ENCODE results near the gene ZNF385C. TPM values are rescaled to one million over a fixed set of nuclear protein-coding genes. Genes with fewer than 3 reads are reported as not detected.

Gene ZNF385C
- polyA plus RNA-seq, 1 donor (not counting 4 experiments of a cell fraction or from before 2014, with no cell fraction given) = 0.09 TPM

- Histone ChIP-seq H3K4me2 (ENCODE audit: control insufficient read depth, extremely low read depth, insufficient read depth, low read depth, low read length) (no peak overlapping the region), H3K27ac (ENCODE audit: control insufficient read depth, insufficient read depth, low read length) (no peak overlapping the region), H2AFZ (ENCODE audit: control insufficient read depth, low read length) (no peak overlapping the region), H3K9me1 (ENCODE audit: control insufficient read depth, extremely low read depth, insufficient read depth, low read length) (no peaks in the 10 kb centered on the region), H3K27me3 (ENCODE audit: control insufficient read depth, extremely low read depth, insufficient read depth, low read length) (peaks cover 32% of the 10 kb centered on the region), H3K9me3 (ENCODE audit: control insufficient read depth, low read depth, low read length) (no peaks in the 10 kb centered on the region), H3K4me1 (ENCODE audit: control insufficient read depth, extremely low read depth, insufficient read depth, low read length) (no peaks in the 10 kb centered on the region), H3K79me2 (ENCODE audit: control insufficient read depth, insufficient read depth, low read length) (no peaks in the 10 kb centered on the region), H3K36me3 (ENCODE audit: control insufficient read depth in 2 of 2, extremely low read depth in 1 of 2, insufficient read depth in 2 of 2, low read length in 2 of 2) (no peaks in the 10 kb centered on the region), H3K4me3 (ENCODE audit: control insufficient read depth in 2 of 3, extremely low read depth in 1 of 3, insufficient read depth in 2 of 3, low read depth in 1 of 3, low read length in 3 of 3) (no peak overlapping the region), H3K9ac (ENCODE audit: control insufficient read depth, extremely low read depth, insufficient read depth, low read length) (no peak overlapping the region), H4K20me1 (ENCODE audit: control insufficient read depth, extremely low read depth, insufficient read depth, low read length) (no peaks in the 10 kb centered on the region)
- TF ChIP-seq EZH2 (IDR thresholded peaks at IDR 0.05; ENCODE audit: low read length) (no peak), CTCF (optimal IDR thresholded peaks at IDR 0.05 in 1 of 3, IDR thresholded peaks at IDR 0.05 in 1 of 3, conservative IDR thresholded peaks at IDR 0.05 in 1 of 3; ENCODE audit: extremely low read depth in 1 of 3, insufficient read depth in 2 of 3, low read length in 3 of 3) (no peak)
- FAIRE-seq = no peak
- dilution Hi-C loops (cut with MboI; ENCODE audit: extremely low pct_ligation_motif_present, low sequenced_read_pairs) = no loop called here
- no peak for DNase-seq (ENCODE audit: low read depth, low spot score)
Measured at GRCh38 chr17:42075789-42076188, 22.5 kb downstream of the ZNF385C start.

- no peak overlapping the region for H3K9ac ChIP-seq (ENCODE audit: control insufficient read depth, extremely low read depth, insufficient read depth, low read length)
- H3K4me2 ChIP-seq (ENCODE audit: control insufficient read depth, extremely low read depth, insufficient read depth, low read depth, low read length) = no peak overlapping the region
- H3K9me3 ChIP-seq (ENCODE audit: control insufficient read depth, low read depth, low read length) = no peaks in the 10 kb centered on the region
- H3K27ac ChIP-seq (ENCODE audit: control insufficient read depth, insufficient read depth, low read length) = no peak overlapping the region
- H3K4me1 ChIP-seq (ENCODE audit: control insufficient read depth, extremely low read depth, insufficient read depth, low read length) = peaks cover 5% of the 10 kb centered on the region
- no peaks in the 10 kb centered on the region for H3K9me1 ChIP-seq (ENCODE audit: control insufficient read depth, extremely low read depth, insufficient read depth, low read length)
- H3K27me3 ChIP-seq (ENCODE audit: control insufficient read depth, extremely low read depth, insufficient read depth, low read length) = peaks cover 36% of the 10 kb centered on the region
- no peak overlapping the region for H3K4me3 ChIP-seq (ENCODE audit: control insufficient read depth in 2 of 3, extremely low read depth in 1 of 3, insufficient read depth in 2 of 3, low read depth in 1 of 3, low read length in 3 of 3)
- no peaks in the 10 kb centered on the region for H3K36me3 ChIP-seq (ENCODE audit: control insufficient read depth in 2 of 2, extremely low read depth in 1 of 2, insufficient read depth in 2 of 2, low read length in 2 of 2)
- H2AFZ ChIP-seq (ENCODE audit: control insufficient read depth, low read length) = no peak overlapping the region
- no peaks in the 10 kb centered on the region for H3K79me2 ChIP-seq (ENCODE audit: control insufficient read depth, insufficient read depth, low read length)
- no peak for DNase-seq (ENCODE audit: low read depth, low spot score)
- peak; percentile 20 for TF ChIP-seq EZH2 (IDR thresholded peaks at IDR 0.05; ENCODE audit: low read length)
- TF ChIP-seq CTCF (optimal IDR thresholded peaks at IDR 0.05 in 1 of 3, IDR thresholded peaks at IDR 0.05 in 1 of 3, conservative IDR thresholded peaks at IDR 0.05 in 1 of 3; ENCODE audit: extremely low read depth in 1 of 3, insufficient read depth in 2 of 3, low read length in 3 of 3) = no peak
- dilution Hi-C loops (cut with MboI; ENCODE audit: extremely low pct_ligation_motif_present, low sequenced_read_pairs) = no loop called here
- H4K20me1 ChIP-seq (ENCODE audit: control insufficient read depth, extremely low read depth, insufficient read depth, low read length) = no peaks in the 10 kb centered on the region
- no peak for FAIRE-seq
Measured at GRCh38 chr17:42072323-42073187, 25.7 kb downstream of the ZNF385C start.
